Activated T-cell treated with anti-CD3 and anti-CD28 coated beads, Interleukin-2, amount 50 U/mL, for 4 hours (primary cell): ENCODE results near the gene RFX8. TPM values are rescaled to one million over a fixed set of nuclear protein-coding genes. Genes with fewer than 3 reads are reported as not detected.
A peak's percentile ranks its signal among the peaks of the same experiment; 100 is the strongest.
"Not testable (repeated sequence)": the region's sequence is repeated elsewhere in the genome, so short reads cannot be mapped to it uniquely, and the experiment has no call there.

Experiments
- ATAC-seq, 2 donors: fragments of 200-7000 bp; cut with Tn5 transposase; one replicate each; pipeline ENCODE4 v1.10.0; 2021
- DNase-seq: peaks from one replicate; pipeline ENCODE4 v3.0.0-alpha.2; 2020
- H3K27me3 Mint-ChIP-seq: one replicate; pipeline ENCODE4 v1.8.0; 2021; ENCODE audit warnings: low read depth, mixed read lengths
- H3K36me3 Mint-ChIP-seq: one replicate; pipeline ENCODE4 v1.8.0; 2022; ENCODE audit warnings: mixed read lengths; ENCODE audit not compliant: insufficient read depth
- H3K4me1 Mint-ChIP-seq: one replicate; pipeline ENCODE4 v1.8.0; 2021; ENCODE audit warnings: low read depth, mixed read lengths
- H3K4me3 Mint-ChIP-seq: one replicate; pipeline ENCODE4 v1.8.0; 2021; ENCODE audit warnings: mild to moderate bottlenecking, moderate library complexity, mixed read lengths
- H3K9me3 Mint-ChIP-seq: one replicate; pipeline ENCODE4 v1.8.0; 2021; ENCODE audit warnings: mixed read lengths
- total RNA-seq, 3 donors: library from RNA; stranded (reverse); gene quantifications; one replicate each; pipeline ENCODE4 v1.2.1, GENCODE V29; 2021

RFX8 gene
- total RNA-seq, 3 donors from 2014 or later, result not detected

GRCh38 chr2:101504744-101505143 lies 29.8 kb upstream of the RFX8 start:
- peaks cover 13% of the 10 kb centered on the region for H3K4me1 Mint-ChIP-seq
- not testable (repeated sequence) for DNase-seq, H3K9me3 Mint-ChIP-seq, H3K36me3 Mint-ChIP-seq, H3K27me3 Mint-ChIP-seq, H3K4me3 Mint-ChIP-seq, ATAC-seq

GRCh38 chr2:101502095-101502494 lies 27.2 kb upstream of the RFX8 start:
- ATAC-seq (peak in 1 of 2 donors; percentile 34), DNase-seq (no peak)
- no peaks in the 10 kb centered on the region for H3K27me3 Mint-ChIP-seq
- peaks cover 13% of the 10 kb centered on the region for H3K4me1 Mint-ChIP-seq
- no peak overlapping the region for H3K4me3 Mint-ChIP-seq
- H3K36me3 Mint-ChIP-seq, result no peaks in the 10 kb centered on the region
- H3K9me3 Mint-ChIP-seq, result no peaks in the 10 kb centered on the region

- H3K4me1 Mint-ChIP-seq, result peaks cover 13% of the 10 kb centered on the region
- H3K36me3 Mint-ChIP-seq, result no peaks in the 10 kb centered on the region
- no peaks in the 10 kb centered on the region for H3K9me3 Mint-ChIP-seq
- ATAC-seq (peak; percentile 34 to 63), DNase-seq (no peak)
- H3K27me3 Mint-ChIP-seq, result no peaks in the 10 kb centered on the region
- no peak overlapping the region for H3K4me3 Mint-ChIP-seq
Measured at GRCh38 chr2:101501443-101501842, 26.5 kb upstream of the RFX8 start.

- ATAC-seq, result no peak
- DNase-seq, result no peak
- Mint-ChIP-seq H3K36me3 (no peaks in the 10 kb centered on the region), H3K9me3 (no peaks in the 10 kb centered on the region), H3K4me1 (peaks cover 13% of the 10 kb centered on the region), H3K27me3 (no peaks in the 10 kb centered on the region), H3K4me3 (no peak overlapping the region)
Measured at GRCh38 chr2:101500860-101501259, 25.9 kb upstream of the RFX8 start.

GRCh38 chr2:101500180-101500579 lies 25.3 kb upstream of the RFX8 start:
- Mint-ChIP-seq H3K4me1 (peaks cover 13% of the 10 kb centered on the region), H3K9me3 (no peaks in the 10 kb centered on the region), H3K36me3 (no peaks in the 10 kb centered on the region), H3K4me3 (no peak overlapping the region), H3K27me3 (no peaks in the 10 kb centered on the region)
- DNase-seq, result no peak
- ATAC-seq, result no peak

- Mint-ChIP-seq H3K36me3 (no peaks in the 10 kb centered on the region), H3K4me3 (no peak overlapping the region), H3K4me1 (no peaks in the 10 kb centered on the region), H3K9me3 (no peaks in the 10 kb centered on the region), H3K27me3 (no peaks in the 10 kb centered on the region)
- ATAC-seq, result no peak
- DNase-seq, result no peak
Measured at GRCh38 chr2:101496279-101496678, 21.4 kb upstream of the RFX8 start.

- no peaks in the 10 kb centered on the region for H3K4me1 Mint-ChIP-seq
- ATAC-seq (no peak), DNase-seq (no peak)
- H3K9me3 Mint-ChIP-seq, result no peaks in the 10 kb centered on the region
- H3K27me3 Mint-ChIP-seq, result no peaks in the 10 kb centered on the region
- no peaks in the 10 kb centered on the region for H3K36me3 Mint-ChIP-seq
- H3K4me3 Mint-ChIP-seq, result no peak overlapping the region
Measured at GRCh38 chr2:101492936-101493473, 18.1 kb upstream of the RFX8 start.

- H3K27me3 Mint-ChIP-seq, result no peaks in the 10 kb centered on the region
- H3K9me3 Mint-ChIP-seq, result no peaks in the 10 kb centered on the region
- H3K4me1 Mint-ChIP-seq, result peaks cover 20% of the 10 kb centered on the region
- no peak overlapping the region for H3K4me3 Mint-ChIP-seq
- DNase-seq (no peak), ATAC-seq (no peak)
- no peaks in the 10 kb centered on the region for H3K36me3 Mint-ChIP-seq
Measured at GRCh38 chr2:101486994-101487393, 12.1 kb upstream of the RFX8 start.

GRCh38 chr2:101486258-101486701 lies 11.4 kb upstream of the RFX8 start:
- peak; percentile 57 to 70 for ATAC-seq
- Mint-ChIP-seq H3K9me3 (no peaks in the 10 kb centered on the region), H3K4me1 (peaks cover 20% of the 10 kb centered on the region), H3K36me3 (no peaks in the 10 kb centered on the region), H3K27me3 (no peaks in the 10 kb centered on the region), H3K4me3 (no peak overlapping the region)
- DNase-seq, result no peak

- Mint-ChIP-seq H3K36me3 (no peaks in the 10 kb centered on the region), H3K4me1 (peaks cover 20% of the 10 kb centered on the region), H3K9me3 (no peaks in the 10 kb centered on the region), H3K4me3 (no peak overlapping the region), H3K27me3 (no peaks in the 10 kb centered on the region)
- ATAC-seq (no peak), DNase-seq (no peak)
Measured at GRCh38 chr2:101485856-101486255, 10.9 kb upstream of the RFX8 start.

- ATAC-seq, result no peak
- H3K27me3 Mint-ChIP-seq, result no peaks in the 10 kb centered on the region
- H3K4me3 Mint-ChIP-seq, result no peak overlapping the region
- H3K9me3 Mint-ChIP-seq, result no peaks in the 10 kb centered on the region
- peaks cover 9% of the 10 kb centered on the region for H3K4me1 Mint-ChIP-seq
- no peaks in the 10 kb centered on the region for H3K36me3 Mint-ChIP-seq
- DNase-seq, result no peak
Measured at GRCh38 chr2:101480764-101481163, 5.9 kb upstream of the RFX8 start.

GRCh38 chr2:101479810-101480209 lies 4.9 kb upstream of the RFX8 start:
- Mint-ChIP-seq H3K9me3 (no peaks in the 10 kb centered on the region), H3K36me3 (no peaks in the 10 kb centered on the region), H3K4me3 (no peak overlapping the region), H3K4me1 (peaks cover 12% of the 10 kb centered on the region), H3K27me3 (no peaks in the 10 kb centered on the region)
- ATAC-seq, result no peak
- no peak for DNase-seq

- ATAC-seq (no peak), DNase-seq (no peak)
- Mint-ChIP-seq H3K27me3 (no peaks in the 10 kb centered on the region), H3K36me3 (no peaks in the 10 kb centered on the region), H3K9me3 (no peaks in the 10 kb centered on the region), H3K4me1 (peaks cover 13% of the 10 kb centered on the region), H3K4me3 (no peak overlapping the region)
Measured at GRCh38 chr2:101479328-101479727, 4.4 kb upstream of the RFX8 start.

GRCh38 chr2:101478181-101479001 lies 3.5 kb upstream of the RFX8 start:
- H3K9me3 Mint-ChIP-seq, result no peaks in the 10 kb centered on the region
- peaks cover 16% of the 10 kb centered on the region for H3K4me1 Mint-ChIP-seq
- H3K4me3 Mint-ChIP-seq, result no peak overlapping the region
- DNase-seq (no peak), ATAC-seq (no peak)
- no peaks in the 10 kb centered on the region for H3K36me3 Mint-ChIP-seq
- H3K27me3 Mint-ChIP-seq, result no peaks in the 10 kb centered on the region

GRCh38 chr2:101477556-101477955 lies 2.6 kb upstream of the RFX8 start:
- Mint-ChIP-seq H3K9me3 (no peaks in the 10 kb centered on the region), H3K4me1 (peaks cover 16% of the 10 kb centered on the region), H3K4me3 (no peak overlapping the region), H3K36me3 (no peaks in the 10 kb centered on the region), H3K27me3 (no peaks in the 10 kb centered on the region)
- DNase-seq (no peak), ATAC-seq (no peak)
